Hypothalamus (tissue), 51 donors: ENCODE data around the gene SPSB1.
"Not testable (repeated sequence)": the region's sequence is repeated elsewhere in the genome, so short reads cannot be mapped to it uniquely, and the experiment has no call there.

Experiments
- DNase-seq, 51 donors: peaks; one replicate each; lab custom pipeline; 2025; lab: John Stamatoyannopoulos, UW

The SPSB1 gene

DNA sequence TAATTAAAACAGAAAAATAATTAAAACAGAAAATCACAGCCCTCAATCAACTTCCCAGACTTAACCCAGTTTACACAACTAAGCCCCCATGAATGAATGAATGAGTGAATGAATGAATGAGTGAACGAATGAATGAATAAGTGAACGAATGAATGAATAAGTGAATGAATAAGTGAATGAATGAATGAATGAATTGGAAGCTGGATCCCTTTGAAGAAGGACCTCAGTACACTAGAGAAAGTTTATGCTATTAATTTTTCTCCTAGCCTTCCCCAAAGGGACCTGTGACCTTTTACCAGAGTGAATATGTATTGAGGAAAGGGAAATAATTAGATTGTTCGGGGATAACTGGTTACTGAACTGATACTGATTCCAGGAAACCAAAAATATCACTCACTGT is 5.6 kb downstream of the SPSB1 start:
- no peak for DNase-seq

DNA sequence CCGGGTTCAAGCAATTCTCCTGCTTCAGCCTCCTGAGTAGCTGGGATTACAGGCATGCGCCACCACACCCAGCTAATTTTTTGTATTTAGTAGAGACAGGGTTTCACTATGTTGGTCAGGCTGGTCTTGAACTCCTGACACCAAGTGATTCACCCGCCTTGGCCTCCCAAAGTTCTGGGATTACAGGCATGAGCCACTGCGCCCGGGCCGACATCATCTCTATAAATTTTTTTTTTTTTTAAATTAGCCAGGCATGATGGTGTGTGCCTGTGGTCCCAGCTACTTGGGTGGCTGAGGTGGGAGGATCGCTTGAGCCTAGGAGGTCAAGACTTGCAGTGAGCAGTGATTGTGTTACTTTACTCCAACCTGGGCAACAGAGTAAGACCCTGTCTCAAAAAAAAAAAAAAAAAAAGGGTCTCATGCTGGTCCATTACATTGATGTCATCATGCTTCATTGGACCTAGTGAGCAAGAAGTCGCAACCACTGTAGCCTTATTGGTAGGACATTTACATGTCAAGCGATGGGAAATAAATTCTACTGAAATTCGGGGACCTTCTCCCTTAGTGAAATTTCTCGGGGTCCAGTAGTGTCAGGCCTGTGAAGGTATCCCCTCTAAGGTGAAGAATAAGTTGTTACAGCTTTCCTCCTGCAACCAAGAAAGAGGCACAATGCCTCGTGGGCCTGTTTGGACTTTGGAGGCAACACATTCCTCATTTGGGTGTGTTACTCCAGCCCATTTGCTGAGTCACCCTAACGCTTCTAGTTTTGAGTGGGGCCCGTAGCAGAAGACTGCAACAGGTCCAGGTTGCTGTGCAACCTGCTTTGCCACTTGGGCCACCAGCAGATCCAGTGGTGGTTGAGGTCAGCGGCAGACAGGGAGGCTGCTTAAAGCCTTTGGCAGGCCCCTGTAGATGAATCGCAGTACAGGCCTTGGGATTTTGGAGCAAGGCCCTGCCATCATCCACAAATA is 7.2 kb downstream of the SPSB1 start:
- not testable (repeated sequence) for DNase-seq

DNA sequence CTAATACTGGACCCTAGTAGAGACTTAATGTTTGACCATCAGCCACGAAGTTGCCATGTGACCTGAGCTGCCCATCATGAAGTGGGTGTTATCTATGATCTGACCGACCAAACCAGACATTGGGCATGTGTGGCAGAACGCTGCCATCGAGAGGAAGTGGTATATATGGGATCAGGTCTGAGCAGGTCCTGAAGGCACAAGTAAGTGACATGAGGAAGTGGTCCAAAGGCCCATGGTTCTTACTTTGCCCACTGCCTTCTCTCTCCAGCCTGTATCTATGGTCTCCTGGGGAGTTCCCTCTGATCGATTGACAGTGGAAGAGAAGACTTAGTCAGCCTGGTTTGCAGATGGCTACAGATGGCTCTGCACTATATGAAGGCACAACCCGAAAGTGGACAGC is 7.9 kb downstream of the SPSB1 start:
- DNase-seq = no peak

DNA sequence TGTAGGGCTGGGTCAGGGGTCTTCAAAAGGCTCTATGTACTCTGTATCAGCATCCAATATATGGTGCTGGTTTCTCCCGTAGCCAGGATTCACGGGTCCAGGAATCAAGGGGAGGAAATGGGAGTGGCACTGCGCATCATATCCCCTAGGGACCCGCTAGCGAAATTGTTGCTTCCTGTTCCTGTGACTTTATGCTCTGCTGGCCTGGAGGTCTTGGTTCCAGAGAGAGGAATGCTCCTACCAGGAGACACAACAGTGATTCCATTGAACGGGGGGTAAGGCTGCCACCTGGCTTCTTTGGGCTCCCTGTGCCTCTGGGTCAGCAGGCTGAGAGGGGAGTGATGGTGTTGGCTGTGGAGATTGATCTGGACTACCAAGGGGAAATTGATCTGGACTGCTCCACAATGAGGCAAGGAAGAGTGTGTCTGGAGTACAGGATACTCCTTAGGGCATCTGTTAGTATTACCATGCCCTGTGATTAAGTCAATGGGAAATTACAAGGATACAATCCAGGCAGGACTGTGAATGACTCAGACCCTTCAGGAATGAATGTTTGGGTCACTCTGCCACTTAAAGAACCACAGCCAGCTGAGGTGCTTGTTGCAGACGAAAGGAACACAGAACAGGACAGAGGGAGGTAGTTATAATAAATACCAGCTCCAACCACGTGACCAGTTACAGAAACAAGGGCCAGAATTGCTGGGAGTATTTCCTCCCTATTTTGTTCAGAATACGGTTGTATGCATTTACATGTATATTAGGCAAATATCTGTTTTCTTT is 10.2 kb downstream of the SPSB1 start:
- DNase-seq = no peak

DNA sequence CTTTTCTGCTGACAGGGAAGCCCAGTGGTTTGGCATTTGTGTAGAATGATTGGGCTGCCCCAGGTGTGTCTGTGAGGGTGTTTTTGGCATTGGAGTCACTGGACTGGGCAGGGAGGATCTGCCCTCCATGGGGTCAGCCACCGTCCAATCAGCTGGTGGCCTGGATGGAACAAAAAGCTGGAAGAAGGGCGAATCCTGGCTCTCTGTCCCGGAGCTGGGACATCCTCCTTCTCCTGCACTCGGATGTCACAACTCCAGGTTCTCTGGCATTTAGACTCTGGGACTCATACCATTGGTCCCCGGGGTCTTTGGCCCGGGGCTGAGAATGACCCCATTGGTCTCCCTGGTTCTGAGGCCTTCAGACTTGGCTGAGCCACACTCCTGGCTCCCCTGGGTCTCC is 11.2 kb downstream of the SPSB1 start:
- no peak for DNase-seq

DNA sequence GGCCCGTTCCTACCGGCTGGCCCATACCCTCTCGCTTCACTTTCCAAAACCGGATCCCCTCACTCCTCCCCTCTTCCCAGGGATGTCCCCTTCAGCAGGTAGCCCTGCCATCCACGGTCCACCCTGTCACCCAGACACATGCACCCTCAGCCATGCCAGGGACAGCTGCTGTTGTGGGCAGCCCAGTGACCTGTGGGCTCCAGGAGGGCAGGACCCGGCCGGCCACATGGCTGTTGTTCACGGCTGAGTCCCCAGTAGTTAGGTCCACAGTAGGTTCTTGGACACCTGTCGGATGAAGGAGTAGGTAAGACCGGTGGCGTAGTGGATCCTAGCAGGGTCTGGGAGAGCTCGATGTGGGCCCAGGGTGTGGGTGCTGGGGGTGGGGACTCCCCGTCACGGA is 12.5 kb downstream of the SPSB1 start:
- no peak for DNase-seq

DNA sequence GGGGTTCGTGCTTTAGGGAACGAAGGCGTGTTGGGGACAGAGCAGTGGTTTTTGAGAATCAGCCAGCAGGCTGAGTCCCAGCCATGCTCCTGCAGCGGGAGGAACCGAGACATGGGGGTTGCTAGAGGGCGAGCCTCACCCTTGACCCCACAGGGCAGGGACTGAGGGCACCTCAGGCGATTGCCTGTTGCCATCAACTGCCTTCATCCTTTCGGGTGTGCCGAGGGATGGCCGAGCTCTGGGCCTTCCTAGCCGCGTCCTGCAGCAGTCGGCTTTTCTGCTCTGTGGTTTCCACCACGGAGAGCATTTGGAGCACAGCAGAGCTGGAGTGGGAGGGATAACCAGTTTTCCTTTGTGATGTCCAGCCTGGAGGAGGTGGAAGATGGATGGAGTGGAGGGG is 13.3 kb downstream of the SPSB1 start:
- DNase-seq = no peak

DNA sequence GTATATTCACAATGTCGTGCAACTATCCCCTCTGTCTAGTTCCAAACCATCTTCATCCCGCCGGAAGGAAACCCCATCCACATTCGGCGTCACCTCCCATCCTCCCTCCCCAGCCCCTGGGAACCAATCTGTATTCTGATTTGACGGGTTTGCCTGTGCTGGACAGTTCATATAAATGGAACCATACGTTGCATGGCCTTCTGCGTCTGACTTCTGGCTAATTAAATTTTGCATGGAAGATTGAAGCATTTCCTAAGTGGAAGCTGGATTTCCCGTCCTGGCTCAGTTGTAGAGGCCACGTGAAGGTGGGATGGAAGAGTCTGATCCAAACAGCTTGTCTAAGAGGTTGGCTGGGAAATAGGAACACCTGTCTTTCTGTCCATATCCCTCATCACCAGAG is 14.6 kb downstream of the SPSB1 start:
- no peak for DNase-seq

DNA sequence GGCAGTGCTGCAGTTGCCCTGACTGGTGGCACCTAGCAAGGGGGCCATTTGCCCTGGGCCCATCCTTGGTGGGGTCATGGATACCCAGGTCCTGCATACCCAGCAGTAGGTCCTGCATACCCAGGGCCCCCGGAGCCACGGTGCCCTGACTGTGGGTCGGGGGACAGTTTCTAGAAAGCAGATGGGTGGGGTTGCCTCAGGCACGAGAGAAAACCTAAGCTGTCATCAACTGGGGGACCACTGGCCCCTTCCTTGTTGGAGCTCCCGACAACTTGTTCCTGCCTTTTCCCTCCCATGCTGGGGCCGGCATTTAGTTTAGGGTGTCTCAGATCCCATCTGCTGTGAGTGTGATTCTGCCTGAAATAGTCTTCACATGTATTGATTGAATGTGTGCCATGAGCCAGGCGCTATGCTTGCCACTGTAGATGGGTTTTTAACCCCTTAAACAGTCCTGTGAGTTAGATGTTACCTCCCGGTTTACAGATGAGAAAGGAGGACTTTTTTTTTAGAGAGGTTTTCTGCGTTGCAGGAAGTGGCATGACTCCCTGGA is 15.6 kb downstream of the SPSB1 start:
- DNase-seq = no peak

DNA sequence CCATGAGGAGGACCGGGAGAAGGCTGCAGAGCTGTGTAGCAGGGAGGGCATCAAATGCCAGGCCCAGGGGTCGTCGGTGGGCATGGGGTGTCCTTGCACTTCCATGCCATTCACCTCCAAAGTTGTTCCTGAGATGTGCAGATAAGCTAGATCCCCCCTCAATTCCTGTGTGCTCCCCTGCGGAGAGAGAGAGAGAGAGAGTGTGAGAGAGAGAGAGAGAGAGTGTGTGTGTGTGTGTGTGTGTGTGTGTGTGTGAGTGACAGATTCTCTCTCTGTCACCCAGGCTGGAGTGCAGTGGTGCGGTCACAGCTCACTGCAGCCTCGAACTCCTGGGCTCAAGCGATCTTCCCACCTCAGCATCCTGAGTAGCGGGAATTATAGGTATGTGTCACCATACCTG is 16.4 kb downstream of the SPSB1 start:
- no peak for DNase-seq

DNA sequence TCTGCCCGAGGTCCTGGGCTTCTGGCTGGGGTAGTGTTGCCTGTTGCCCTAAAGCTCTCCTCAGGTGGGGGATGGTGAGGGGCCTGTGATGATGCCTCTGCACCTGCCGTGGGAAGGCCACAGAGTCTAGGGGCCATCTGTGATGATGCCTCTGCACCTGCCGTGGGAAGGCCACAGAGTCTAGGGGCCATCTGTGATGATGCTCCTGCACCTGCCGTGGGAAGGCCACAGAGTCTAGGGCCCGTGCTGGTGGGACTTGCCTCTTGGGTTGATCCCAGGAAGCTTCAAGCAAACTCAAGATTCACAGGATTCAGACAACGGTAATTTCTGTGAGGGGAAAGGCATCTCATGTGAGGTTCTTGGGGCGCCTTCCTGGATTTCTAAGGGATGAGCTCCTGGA is 17.3 kb downstream of the SPSB1 start:
- DNase-seq = no peak

DNA sequence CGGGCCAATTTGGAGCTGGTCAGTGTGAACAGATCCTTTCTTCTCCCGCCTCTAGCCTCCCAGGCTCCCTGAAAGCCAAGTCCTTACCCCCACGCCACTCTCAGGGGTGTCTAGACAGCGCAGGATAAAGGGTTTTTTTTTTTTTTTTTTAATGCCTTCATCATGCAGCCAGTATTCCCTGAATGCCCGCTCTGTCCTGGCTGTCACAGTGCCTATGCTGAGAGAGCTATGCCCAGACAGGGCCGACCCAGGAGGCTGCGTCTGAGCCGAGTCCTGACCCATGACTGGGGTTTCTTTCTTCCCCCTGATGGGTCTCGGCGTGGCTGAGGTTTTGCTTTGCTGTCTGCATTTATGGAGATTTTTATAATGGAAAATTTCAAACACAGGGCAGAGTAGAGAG is 18.3 kb downstream of the SPSB1 start:
- peak in 30 of 51 donors; percentile 11 to 68 (median 30) for DNase-seq

DNA sequence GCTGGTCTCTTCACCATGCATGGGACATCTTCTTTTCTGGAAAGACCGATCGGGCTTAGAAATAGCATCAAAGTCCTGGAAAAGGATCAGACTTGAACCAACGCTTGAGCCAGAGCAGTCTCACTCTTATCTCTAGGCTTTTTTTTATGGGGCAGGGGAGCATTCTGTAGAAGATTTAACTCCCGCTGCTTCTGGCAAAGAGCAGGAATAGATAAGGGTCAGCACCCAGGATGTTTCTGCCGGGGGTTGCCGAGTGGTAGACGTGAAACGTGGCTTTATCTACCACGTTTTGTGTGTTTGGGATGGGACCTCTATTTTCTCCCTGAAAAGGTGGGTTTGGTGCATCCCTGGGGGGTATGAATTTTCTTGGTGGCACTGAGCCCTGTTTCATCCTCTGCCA is 18.8 kb downstream of the SPSB1 start:
- DNase-seq = no peak

DNA sequence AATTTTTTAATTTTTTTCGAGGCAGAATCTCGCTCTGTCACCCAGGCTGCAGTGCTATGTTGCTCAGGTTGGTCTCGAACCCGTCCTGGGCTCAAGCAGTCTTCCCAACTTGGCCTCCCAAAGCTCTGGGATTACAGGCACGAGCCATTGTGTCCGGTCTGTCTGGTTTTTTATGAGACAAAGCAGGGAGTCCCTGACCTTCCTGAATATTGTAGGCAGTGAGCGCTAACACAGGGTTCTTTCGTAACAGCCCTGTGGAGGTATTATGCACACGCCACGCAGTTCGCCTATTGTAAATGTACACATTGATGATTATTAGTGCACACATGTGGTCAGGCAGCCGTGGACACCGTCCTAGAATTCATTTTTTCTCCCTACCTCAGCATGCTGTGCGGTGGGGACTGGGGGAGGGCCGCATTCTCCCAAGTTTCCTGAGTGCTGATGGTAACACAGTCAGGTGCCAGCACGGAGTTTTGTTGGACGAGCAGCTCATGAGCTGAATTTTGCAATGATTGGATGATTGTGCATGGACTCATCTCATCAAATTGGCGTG is 19.6 kb downstream of the SPSB1 start:
- no peak for DNase-seq

DNA sequence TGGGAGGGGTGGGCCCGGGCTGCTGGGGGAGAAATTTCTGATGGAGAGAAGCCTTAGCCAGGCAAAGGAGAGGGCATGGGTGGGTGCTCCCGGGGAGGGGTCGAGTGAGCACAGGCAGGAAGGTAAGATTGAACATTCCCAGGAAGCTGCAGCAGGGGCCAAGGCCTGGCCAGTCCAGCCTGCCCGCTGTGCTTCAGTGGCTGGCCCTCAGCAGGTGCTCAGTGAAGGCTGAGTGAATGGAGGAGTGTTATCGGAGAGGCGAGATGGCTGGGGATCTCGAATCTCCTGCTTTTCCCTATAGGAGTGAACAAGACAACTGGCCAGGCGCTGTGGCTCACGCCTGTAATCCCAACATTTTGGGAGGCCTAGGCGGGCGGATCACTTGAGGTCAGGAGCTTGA is 20.9 kb downstream of the SPSB1 start:
- DNase-seq = no peak

DNA sequence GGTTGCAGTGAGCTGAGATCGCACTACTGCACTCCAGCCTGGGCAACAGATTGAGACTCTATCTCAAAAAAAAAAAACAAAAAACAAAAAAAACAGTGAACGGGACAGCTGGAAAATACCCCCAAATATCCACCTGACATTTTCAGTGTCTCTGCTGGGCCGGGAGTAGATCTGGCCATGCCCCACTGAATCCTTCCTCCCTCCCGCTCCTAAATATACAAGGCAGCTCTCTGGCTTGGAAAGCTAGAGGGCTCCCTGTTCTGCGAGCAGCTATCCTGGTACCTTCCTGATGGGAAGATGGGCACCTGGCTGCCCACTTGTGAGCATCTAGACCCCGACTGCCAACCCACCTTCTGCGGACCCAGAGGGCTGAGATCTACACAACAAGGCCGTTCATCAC is 21.4 kb downstream of the SPSB1 start:
- DNase-seq = no peak

DNA sequence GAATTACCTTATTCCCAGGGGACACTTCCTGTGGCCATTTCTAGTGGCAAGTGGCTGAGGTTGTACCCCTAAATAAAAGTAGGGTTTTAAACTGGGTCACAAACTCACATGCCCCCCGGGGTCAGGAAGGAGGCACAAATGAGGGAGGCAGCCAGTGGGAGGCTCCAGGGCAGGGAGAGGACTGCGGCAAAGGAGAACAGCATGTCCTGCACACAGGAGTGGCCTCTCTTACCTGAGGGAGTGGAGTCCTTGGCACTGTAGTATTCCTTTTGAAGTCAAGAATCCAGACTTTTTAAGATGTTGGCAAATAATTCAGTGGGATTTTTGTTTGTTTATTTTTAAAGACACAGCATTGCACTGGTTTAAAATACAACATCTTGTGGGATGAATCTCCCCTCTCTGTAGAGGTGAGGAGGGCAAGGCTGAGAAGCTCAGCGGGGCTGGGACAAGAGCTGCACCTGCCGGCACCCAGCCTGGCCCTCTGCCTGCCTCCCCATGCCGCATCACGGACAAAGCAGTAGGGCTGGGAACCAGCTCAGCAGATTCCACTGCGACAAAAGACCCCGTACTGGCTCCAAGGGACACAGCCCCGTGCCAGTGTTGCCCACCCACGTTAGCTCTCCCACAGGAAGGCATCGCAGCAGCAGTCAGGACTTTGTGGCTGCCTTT is 22.2 kb downstream of the SPSB1 start:
- DNase-seq = no peak

DNA sequence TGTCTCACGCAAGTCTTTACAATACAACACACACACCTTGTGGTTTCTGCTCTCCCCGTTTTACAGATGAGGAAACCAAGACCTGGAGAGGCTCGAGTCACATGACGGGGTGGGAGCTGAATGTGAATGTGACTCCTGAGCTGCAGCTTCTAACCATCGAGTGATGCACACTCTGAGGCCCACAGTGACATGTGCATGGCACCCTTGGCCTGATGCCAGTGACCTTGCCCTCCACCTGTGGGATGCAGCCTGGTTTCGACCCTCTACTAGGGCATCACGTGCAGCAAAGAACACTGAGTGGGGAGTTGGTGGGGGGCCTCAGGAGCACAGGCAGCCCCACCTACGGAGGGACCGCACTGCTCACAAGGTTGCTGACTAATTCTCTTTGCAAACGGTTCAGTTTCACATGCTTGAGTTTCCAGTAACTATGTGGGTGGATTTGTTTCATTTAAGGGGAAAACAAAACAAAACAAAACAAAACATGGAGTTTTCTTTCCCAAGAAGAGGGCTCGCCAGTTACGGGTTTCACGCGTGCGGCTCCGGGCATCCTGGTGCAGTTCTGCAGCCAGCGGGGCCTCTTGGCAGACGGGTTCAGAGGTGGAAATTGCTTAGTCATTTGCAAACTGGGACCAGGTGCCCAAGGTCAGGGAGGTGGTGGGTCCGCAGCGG is 22.9 kb downstream of the SPSB1 start:
- peak in 6 of 51 donors; percentile 11 to 32 (median 21) for DNase-seq

DNA sequence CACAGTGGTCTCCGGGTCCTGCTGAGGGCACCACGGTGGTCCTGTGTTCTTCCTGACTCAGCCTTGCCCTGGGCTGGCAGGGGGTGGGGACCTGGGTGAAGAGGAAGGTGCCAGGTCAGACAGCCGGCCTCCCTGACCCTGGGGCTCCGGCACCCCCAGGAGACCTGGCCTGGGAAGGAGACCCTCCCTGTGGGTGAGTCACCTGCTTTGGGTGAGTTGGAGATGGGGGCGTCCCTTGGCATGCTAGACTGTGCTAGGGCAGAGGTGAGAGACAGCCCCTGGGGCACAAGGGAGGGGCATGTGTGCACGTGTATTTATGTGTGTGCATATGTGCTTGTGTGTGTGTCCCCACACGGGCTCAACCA is 23.4 kb downstream of the SPSB1 start:
- DNase-seq = no peak

DNA sequence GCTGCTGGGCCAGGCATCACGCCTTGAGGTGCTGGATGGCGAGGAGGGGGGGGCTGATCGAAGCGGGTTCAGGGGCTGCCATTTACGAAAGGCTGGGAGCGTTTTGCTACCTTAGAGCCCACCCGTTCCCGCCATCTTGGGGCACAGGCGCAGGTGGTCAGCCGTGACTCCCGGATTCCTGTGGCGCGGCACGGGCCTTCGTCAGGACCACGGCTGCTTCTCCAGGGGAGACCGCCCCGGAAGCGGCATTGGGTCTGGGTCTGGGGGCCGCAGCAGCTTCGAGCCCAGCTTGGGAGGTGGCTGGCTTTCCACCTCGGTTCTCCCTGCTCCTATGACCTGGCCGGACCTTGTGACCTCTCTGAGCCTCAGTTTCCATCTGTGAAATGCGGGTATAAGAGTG is 23.8 kb downstream of the SPSB1 start:
- DNase-seq = no peak
